Measurements from ENCODE around the gene ADAMTS5.

DNA sequence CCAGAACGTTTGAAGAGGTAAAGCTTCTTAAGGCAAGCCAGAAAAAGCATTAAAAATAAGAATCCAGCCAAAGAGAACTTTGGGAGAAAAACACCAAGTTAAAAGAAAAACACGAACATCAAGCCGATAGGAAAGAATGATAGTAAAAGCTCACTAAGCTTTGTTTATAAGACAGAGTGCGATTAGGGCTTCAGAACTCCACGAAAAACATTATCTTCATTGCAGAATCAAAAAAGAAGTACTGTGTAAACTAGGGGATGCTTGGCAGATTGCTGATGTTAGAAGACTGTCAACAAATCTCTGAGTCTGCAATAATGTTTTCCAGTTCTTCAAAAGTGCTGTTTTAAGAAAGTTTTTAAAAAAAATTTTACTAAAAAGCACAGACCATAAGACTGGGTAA lies 30.2 kb downstream of the ADAMTS5 start:
- no peak for TF ChIP-seq POLR2A (IDR thresholded peaks at IDR 0.05)
- TF ChIP-seq, protein P1, sequence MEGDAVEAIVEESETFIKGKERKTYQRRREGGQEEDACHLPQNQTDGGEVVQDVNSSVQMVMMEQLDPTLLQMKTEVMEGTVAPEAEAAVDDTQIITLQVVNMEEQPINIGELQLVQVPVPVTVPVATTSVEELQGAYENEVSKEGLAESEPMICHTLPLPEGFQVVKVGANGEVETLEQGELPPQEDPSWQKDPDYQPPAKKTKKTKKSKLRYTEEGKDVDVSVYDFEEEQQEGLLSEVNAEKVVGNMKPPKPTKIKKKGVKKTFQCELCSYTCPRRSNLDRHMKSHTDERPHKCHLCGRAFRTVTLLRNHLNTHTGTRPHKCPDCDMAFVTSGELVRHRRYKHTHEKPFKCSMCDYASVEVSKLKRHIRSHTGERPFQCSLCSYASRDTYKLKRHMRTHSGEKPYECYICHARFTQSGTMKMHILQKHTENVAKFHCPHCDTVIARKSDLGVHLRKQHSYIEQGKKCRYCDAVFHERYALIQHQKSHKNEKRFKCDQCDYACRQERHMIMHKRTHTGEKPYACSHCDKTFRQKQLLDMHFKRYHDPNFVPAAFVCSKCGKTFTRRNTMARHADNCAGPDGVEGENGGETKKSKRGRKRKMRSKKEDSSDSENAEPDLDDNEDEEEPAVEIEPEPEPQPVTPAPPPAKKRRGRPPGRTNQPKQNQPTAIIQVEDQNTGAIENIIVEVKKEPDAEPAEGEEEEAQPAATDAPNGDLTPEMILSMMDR (IDR thresholded peaks at IDR 0.05): no peak
- TF ChIP-seq POLR2AphosphoS5 (IDR thresholded peaks at IDR 0.05; ENCODE audit: insufficient read depth in 1 of 2, low read depth in 1 of 2): no peak
